ENCODE measurements around the gene KCNT1. TPM values are rescaled to one million over a fixed set of nuclear protein-coding genes. Genes with fewer than 3 reads are reported as not detected.

Gene KCNT1
- total RNA-seq, 2 donors from 2014 or later, result 0.34 TPM; not detected in 1

DNA sequence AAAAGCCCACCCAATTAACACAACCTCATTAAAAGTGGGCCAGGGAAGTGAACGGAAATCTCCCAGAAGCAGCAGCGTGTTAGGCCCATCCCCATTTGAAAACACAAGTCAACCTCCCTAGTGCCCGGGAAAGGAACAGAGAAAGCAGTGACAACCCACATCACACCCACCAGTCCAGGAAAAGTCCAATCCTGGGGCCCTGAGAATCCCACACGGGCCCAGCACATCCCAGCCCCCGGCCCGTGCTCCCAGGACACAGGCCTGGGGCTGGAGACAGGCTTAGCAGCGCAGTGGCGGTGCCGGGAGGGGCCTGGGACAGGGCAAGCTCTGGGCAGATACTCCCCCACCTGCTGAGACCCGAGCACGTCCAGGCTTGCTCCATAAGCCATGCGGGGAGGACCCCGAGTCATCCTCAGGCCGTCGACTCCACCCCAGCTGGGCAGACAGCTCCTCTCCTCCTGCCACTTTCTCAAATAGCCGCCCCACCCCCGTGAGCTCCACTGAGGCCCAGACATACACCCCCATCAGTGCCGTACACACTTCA is 101.0 kb downstream of the KCNT1 start:
- ATAC-seq, result no peak
- intact Hi-C loops (cut with DNase I, micrococcal nuclease), result no loop called here
- no peak for DNase-seq

DNA sequence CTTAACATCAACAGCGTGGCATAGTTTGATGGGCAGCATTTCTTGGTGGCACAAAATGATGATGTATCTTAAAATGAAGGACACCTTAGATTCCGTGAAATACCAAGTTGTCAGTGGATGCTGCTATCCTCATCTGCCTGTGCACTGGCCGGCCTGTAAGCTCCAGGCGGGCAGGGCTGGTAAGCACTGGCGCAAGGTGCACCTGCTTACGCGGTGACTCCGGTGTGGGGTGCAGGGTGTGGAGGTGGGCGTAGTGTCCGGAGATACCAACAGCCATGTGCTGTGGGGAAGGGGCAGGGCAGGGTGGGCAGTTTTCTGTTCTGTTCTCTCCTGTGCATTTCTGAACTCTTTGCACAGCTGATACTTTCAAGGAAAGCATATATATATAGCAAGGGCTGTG is 101.5 kb downstream of the KCNT1 start:
- intact Hi-C loops (cut with DNase I, micrococcal nuclease), result no loop called here
- DNase-seq (no peak), ATAC-seq (no peak)

DNA sequence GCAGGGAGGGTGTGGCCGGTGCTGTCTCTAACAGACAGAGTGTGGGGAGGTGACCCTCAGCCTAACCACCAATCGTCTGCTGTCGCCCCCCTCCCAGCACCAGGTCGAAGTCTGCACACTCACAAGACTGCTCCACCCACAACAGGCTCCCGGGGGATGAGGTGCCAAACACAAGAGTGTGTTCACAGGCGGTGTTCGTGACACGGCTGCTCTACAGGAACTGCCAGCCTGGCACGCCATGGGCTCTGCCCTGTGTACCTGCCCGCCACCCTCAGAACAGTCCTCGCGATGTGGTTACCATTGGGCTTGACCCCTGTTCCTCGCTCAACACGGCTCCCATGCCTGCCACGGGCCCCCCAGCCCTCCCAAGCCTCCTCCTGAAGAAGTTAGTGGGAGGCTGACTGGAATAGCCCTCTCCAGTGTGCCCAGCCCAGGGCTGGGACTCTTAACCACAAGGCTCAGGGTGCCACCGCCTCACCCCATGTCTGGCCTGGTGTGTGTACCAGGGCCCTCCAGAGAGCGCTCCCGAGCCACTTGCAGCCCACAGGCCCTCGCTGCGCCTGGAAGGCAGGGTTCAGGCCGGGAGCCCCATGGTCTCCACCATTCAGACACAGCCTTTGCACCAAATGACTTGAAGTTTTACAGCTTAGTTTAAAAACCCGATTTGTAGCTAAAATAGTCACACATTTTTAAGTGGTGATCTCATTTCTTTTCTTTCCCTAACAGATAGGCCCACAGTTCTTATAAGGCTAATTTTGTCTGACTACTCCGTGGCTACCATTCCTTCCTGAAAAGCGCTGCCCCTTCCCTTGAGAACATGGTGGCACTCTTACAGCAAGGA is 102.8 kb downstream of the KCNT1 start:
- peak; percentile 24 for ATAC-seq
- no peak for DNase-seq
- intact Hi-C loops (cut with DNase I, micrococcal nuclease), result no loop called here

DNA sequence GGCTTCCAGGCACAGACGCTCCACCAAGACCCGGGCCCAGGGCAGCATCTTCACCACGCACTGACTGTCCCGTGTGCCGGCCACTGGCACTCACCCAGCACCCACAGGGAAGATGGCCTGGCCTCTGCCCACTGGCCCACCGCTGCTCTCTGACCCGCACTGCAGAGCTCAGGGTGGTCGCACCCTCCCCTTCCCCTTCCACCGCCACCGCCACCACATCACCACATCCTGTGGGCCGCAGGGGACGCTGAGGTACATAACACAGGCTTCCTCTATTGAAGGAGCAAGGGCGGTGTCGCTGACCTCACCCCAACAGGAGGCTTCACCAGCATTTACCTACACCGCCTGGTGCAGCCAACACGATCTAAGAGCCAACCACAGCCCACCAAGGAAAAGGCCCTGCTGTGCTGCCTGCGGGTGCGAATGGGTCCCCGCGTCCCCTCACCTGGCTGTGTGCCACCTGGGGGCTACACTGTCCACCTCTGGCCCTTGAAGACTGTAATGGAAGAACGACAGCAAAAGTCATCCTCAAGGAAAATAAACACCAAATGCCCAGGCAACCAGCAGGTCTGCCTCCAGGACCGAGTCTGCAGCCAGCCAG is 103.5 kb downstream of the KCNT1 start:
- DNase-seq (no peak), ATAC-seq (no peak)

DNA sequence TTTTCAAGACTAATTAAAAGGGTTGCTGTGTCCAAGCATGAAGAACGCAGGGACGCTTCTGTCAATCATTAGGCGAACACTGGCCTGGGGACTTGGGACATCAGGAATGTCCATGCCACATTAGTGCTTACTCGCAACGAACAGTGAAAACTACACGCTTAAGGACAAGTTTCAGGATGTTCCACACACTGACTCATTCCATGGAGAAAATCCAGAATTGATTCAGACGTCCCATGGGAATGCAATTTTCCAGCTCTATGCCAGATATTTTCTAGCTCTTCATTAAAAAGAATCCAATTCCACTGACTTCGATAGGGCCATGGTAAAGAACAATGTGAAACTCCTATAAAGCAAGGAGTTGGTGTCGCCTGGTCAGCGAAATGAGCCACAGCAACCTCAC is 107.2 kb downstream of the KCNT1 start:
- no peak for DNase-seq
- no peak for ATAC-seq

More for the DNA sequence above, 103.5 kb downstream of the KCNT1 start:
- intact Hi-C loops (cut with DNase I, micrococcal nuclease), result no loop called here

DNA sequence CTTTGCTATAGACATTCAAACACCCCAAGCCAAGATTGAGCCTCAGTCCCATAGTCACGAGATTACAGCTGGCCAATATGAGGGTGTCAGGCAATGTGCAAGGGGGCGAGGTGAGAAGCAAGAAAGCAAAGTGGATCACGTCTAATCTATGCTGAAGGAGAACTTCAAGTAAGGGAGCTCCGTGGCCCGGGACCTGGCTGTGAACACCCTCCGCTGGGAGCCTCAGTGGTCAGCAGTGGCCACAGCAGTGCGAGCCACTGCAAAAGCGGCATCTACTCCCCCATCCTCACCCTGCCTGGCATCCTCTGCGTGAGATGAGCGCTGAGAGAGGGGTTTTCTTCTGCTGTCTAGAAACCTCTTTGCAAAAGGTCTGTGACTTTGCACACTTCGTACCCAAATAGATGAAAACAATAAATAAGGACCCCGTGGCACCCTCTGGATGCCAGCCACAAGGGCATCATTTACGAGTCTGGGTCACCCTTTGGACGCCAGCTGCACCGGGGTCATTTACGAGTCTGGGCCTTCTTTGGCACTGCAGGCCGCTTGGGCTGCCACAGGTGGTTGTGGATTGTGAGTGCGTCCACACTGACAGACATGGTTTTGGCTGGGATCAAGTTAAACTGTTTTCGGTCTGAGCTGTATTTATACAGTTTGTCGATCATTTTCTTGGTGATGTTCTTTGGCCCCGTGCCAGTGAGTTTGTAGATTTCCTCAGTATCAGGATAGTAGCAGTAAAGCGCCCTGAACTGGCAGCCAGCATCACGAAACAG is 109.0 kb downstream of the KCNT1 start:
- intact Hi-C loops (cut with DNase I, micrococcal nuclease), result no loop called here
- ATAC-seq, result no peak
- DNase-seq, result no peak

More for the DNA sequence above, 107.2 kb downstream of the KCNT1 start:
- intact Hi-C loops (cut with DNase I, micrococcal nuclease), result no loop called here

DNA sequence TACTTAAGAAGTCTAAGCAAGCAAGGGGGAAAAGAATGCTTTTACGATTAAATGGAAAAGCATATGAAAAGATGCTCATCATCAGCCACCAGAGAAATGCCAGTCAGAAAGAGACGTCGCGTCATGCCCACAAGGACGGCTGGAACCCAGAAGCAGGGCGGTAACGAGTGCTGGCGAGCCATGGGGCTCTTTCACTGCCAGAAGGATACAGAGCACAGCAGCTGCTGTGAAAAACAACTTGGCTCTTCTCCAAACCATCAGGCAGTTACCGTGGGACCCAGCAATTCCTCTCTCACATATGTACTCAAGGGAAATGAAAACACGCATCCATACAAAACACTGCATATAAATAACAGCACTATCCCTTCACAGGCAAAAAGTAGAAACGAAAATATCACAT is 109.8 kb downstream of the KCNT1 start:
- DNase-seq (no peak), ATAC-seq (no peak)
- intact Hi-C loops (cut with DNase I, micrococcal nuclease), result no loop called here

DNA sequence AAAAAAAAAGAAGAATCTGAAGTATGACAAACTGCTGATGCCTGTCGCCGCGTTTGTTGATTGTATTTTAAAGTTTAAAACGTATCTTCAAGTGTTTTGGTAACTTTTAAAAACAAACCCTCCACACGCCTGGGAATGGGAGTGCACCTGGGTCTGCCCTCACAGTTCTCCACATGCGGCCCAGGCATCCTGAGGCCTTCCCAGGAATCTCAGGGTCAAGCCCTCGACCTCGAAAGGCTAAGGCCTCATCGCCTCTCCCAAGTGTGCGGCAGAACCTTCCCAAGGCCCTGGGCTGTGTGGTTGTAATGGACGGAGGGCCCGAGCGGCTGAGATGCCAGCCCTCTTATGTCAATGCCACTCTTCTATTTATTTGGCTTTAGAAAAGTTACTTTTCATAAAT is 111.0 kb downstream of the KCNT1 start:
- intact Hi-C loops (cut with DNase I, micrococcal nuclease), result no loop called here
- DNase-seq (no peak), ATAC-seq (no peak)

DNA sequence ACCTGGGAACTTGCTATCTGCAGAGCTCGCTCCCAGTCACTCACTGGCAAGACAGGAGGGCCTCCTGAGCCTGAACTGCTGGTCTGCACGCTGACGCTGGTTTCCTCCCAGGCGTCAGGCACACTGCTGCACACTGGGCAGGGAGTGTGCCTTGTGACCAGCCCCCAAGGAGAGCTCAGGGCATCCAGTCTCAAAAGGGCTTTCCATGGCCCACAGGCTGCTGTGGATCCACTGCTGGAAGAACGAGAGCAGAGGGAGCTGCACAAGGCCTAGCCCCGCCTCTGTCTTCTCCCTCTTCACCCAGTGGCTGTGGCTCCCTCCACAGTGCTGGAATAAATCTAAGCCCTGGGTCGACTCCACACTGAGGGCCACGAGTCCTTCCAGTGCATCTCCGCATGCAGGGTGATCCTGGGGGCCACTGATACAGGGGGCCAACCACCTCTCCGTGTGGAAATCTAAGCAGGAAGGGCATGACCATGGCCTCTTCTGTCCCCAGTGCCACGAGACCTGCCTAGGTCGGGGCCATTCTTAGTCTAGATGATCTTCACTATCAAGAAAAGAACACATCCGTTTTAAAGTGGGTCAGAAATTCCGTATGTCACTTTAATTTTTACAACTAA is 111.8 kb downstream of the KCNT1 start:
- intact Hi-C loops (cut with DNase I, micrococcal nuclease), result no loop called here
- no peak for DNase-seq
- no peak for ATAC-seq

DNA sequence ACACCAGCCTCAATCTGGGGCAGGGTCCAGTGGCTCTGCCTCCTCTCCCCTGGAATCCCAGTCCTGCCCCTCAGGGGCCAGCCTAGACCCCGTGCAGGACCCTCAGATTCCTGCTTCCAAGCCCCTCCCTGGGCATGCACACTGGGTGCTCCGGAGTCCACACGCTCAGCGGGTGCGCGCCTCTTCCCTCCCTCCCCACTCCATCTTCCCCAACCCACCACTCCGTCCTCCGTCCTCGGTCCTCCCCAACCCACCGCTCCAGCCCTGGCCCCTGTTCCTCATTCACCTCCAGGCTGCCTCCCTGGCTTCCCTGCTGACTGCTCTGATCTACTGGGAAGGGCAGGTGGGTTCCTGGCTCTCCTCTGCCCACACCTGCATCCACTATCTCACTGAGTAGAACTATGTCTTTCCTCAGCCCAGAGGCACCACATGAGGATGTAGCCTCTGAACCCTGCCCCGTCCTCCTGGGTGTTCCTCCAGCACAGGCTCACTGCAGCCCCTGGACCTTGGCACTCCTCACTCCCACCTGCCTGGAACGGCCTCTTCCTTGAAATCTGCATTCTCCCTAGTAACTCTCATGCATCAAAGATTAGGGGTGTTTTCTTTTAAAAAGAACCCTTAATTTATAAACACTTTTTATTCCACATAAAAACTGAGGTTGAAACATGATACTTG is 112.6 kb downstream of the KCNT1 start:
- intact Hi-C loops (cut with DNase I, micrococcal nuclease), result no loop called here
- DNase-seq (no peak), ATAC-seq (no peak)

DNA sequence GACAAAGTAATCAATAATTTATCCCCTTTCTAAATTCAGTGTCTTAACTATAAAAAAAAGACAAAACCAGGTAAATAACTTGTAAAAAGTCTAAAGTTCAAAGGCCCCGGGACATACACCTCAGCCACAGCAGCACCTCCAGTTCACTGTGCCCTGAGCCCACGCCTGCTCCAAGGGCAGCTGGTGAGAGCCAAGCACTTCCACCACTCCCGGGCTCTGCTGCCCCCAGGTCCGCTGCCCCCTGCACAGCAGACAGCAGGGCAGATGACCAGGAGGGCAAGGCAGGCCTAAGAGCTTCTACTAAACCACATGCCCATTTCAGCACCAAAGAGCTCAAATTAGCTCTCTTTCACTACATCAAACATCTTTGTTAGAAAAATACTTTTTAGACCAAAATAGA is 113.4 kb downstream of the KCNT1 start:
- intact Hi-C loops (cut with DNase I, micrococcal nuclease), result no loop called here
- no peak for ATAC-seq
- DNase-seq, result no peak

DNA sequence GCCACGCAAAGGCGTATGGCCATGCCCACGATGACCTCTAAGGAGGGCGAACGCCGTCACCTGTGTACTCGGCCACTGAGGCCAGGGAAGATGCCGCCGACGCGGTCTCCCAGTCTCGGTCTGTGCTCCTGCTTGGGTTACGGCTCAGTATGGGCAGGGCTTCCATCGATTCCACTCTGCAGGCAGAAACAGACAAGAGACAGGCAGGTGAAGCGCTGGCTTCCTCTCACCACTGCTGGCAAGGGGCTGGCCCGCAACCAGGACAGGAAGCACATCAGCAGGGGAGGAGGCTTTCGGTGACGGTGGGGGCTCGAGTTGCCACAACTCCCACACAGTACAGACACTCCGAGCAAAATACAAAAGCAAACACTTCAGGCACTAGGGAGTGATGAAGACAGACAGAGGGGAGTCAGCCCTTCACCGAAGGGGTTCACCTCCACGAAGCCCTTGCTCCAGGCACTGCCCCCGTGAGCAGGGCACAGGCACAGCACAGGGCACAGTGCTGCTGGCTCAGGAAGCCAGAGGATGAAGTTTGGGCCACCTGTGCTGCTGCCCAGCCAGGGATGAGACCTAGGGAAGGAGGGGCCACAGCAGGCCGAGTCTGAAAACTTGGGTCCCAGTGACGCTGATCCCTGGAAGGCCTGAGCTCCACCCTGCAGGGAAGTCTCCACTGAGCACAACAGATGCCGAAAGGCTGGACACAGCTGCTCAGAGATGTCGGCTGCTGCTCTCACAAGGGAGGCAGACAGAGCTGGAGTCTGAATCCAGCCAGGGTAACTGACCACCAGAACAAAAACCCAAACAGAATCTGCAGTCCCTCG is 114.1 kb downstream of the KCNT1 start:
- DNase-seq (no peak), ATAC-seq (no peak)
- intact Hi-C loops (cut with DNase I, micrococcal nuclease), result no loop called here

DNA sequence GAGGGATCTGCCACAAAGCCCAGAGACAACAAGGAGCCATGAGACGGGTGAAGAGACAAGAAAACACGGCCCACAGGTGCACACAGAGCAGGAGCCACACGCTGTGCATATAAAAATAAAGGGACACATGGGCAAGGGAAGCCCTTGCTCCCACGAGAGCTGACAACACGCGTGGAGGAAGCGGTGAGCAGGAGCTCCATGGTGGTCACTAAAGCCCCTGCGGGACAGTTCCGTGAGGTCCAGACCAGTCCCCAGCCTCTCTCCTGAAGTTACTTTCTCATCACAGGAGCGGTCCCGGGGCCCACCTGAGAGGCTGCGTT is 114.6 kb downstream of the KCNT1 start:
- DNase-seq, result no peak
- no peak for ATAC-seq
- intact Hi-C loops (cut with DNase I, micrococcal nuclease), result no loop called here

DNA sequence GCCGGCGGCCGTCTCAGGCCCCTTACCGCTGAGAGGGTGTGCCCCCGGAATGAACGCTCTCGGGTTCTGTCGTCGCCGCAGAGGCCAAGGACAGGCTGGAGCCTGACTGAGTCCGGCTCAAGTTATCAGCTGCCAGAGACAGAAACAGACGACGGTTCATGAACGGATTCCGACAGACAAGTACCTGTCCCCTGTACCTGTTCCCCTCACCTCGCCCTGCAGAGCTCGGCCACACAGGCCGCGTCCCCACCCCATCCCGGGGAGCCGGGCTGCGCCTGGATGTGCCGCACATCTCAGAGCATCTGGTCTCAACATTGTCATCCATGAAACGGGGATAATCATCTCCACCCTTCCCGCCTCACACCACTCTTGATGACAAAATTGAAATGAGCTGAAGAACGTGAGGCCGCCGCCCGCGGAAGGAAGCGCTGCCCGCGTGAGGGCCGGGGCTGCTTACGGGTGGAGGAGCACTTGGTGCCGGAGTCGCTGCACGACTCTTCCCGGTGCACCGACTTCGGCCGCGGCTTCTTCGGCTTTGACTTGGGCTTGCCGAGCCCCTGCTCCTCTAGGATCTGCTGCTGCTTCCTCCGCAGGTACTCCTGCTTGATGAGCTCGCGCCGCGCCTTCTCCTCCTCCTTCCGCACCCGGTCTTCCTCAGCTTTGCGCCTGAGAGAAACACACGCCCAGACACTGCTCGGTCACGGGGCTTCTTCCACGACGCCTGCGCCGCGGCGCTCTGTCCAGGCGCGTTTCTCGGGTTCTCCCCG is 116.1 kb downstream of the KCNT1 start:
- DNase-seq, result no peak
- intact Hi-C loops (cut with DNase I, micrococcal nuclease), result no loop called here
- ATAC-seq, result no peak

DNA sequence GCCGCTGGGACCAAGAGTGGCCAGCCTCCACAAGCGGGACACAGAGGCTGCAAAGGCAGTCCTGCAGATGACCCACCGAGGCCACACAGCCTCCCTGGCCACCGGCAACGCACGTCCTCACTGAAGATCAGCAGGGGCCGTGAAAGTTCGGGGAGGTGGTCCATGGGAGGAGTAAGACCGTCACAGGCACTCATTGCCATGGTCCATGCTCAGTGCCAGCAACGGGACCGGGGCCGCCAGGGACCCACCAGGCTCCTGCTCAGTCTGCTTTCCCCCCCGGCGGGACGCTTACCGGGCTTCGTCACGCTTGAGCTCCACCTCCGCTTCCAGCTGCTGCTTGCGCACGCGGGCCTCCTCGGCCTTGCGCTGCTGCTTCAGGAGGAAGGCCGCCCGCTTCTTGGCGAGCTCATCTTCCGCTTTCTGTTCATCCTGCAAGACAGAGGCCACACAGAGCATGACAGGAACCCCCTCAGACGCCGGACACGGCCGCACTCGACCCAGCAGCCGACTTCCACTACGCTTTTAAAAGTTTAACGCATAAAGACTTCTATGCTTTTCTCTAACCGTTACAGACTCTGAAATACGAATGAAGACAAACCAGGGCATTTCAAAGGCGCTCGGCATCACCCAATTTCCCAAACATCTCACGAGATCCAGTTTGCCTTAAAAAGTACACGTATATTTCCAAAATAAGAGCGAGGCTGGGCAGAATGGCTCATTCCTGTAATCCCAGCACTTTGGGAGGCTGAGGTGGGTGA is 116.9 kb downstream of the KCNT1 start:
- DNase-seq (no peak), ATAC-seq (no peak)
- intact Hi-C loops (cut with DNase I, micrococcal nuclease), result no loop called here

DNA sequence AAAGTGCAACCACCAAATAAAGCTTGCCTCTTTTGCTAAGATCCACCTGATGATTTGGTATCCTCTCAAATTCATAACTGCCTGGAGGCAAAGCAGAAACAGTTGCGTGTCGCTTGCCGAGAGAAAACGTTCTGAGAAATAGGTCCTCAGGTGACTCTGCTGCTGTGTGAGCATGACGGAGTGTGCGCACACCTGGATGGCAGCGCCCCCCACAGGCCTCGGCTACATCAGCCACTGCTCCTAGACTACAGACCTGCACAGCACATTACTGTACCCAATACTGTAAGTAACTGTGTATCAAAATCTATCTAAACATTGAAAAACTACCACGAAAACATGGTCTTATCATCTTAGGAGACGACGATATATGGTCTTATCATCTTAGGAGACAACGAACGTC is 117.9 kb downstream of the KCNT1 start:
- intact Hi-C loops (cut with DNase I, micrococcal nuclease), result no loop called here

DNA sequence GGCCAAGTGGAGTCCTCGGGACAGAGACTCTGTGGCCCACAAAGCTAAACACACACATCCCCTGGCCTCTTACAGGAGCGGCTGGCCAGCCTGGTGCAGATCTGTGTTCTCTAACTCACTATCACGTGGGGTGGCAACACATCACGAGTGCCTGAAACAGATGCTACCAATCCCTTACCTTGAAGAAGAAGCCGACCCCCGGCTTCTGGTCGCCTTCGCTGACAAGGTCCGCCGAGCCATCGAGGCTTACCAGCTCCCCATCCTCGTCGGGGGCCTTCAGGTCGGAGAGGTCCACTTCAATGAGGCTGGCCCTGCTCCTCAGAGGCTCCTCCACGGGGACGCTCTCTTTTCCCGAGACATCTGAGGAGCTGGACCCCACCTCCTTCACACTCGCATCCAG is 118.7 kb downstream of the KCNT1 start:
- ATAC-seq (no peak), DNase-seq (no peak)
- intact Hi-C loops (cut with DNase I, micrococcal nuclease), result no loop called here

More for the DNA sequence above, 117.9 kb downstream of the KCNT1 start:
- DNase-seq (no peak), ATAC-seq (no peak)
